Measurements from ENCODE around the gene ZNF688.

ZNF688 gene

GRCh38 chr16:30585400-30586191, 14.1 kb upstream of the ZNF688 start, which contains the start of gene ZNF785:
ZNF785 (minus strand) TSS chr16:30585697; CDS start chr16:30585611, 86 bp downstream.
- peak; percentile 88 for DNase-seq (ENCODE audit: low read depth)

- no peak for DNase-seq (ENCODE audit: low read depth)
Observed at GRCh38 chr16:30585022-30585399, 13.5 kb upstream of the ZNF688 start.

- DNase-seq (ENCODE audit: low read depth) = no peak
Observed at GRCh38 chr16:30582611-30583340, 11.3 kb upstream of the ZNF688 start.

GRCh38 chr16:30581457-30581856, 9.9 kb upstream of the ZNF688 start:
- DNase-seq (ENCODE audit: low read depth) = no peak

GRCh38 chr16:30574678-30575077, 3.2 kb upstream of the ZNF688 start:
- DNase-seq (ENCODE audit: low read depth) = no peak

DNA sequence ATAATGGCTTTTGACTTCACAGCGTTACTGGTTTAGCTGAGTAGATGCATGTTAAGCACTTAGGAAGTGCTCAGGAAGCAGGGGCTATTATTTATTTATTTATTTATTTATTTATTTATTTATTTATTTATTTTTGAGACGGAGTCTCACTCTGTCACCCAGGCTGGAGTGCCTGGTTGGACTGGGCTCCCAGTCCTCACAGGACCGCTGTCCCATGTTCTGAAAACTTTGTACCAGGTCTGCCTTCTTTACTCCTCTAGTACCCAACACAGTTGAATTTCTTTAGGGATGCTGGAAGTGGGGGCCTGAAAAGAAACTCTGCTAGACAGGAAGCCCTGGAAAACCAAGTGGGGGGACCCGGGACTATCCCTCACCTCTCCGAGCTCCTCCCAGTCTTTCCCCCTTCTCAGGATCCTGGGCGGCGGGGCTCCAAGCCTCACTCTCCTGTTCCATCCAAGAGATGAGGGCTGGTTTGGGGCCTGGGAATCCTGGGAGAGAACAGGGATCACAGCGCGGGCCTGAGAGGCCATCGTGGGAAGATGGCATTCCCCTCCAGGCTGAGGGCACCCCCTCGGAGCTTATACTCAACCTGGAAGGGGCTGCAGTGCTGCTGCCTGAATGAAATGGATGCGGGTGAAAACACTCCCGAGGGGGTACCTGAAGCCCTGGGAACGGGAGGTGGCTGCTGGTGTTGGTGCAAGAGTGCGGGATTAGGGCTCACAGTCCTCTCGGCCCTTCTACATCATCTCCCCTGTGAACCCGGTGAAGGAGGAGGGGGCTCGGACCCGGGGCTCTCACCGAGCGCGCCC, 674 bp downstream of the ZNF688 start:
- no peak for DNase-seq (ENCODE audit: low read depth)

GRCh38 chr16:30569746-30570635, 1.5 kb downstream of the ZNF688 start:
- DNase-seq (ENCODE audit: low read depth) = no peak

- DNase-seq (ENCODE audit: low read depth) = no peak
Observed at GRCh38 chr16:30569281-30569680, 2.2 kb downstream of the ZNF688 start.

GRCh38 chr16:30567991-30568638, 3.4 kb downstream of the ZNF688 start:
- peak; percentile 42 for DNase-seq (ENCODE audit: low read depth)

- DNase-seq (ENCODE audit: low read depth) = peak; percentile 70
Observed at GRCh38 chr16:30567160-30567990, 4.1 kb downstream of the ZNF688 start.

DNA sequence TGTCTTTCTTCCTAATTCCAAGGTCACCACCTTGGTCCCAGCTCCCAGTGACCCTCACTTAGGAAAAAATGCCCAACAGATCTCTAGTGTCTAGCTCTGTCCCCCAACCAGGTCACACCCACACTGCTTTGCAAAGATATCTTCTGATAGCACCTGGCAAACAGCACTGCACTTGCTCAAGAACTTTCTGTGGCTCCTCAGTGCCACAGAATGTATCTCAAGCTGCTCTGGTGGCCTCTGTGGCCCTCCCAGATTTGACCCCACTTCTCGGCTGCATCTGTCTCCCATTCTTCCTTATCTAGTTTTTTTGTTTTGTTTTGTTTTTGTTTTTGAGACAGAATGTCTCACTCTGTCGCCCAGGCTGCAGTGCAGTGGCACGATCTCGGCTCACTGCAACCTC, 5.0 kb downstream of the ZNF688 start:
- DNase-seq (ENCODE audit: low read depth) = no peak

- DNase-seq (ENCODE audit: low read depth) = no peak
Observed at GRCh38 chr16:30565984-30566383, 5.5 kb downstream of the ZNF688 start.

DNA sequence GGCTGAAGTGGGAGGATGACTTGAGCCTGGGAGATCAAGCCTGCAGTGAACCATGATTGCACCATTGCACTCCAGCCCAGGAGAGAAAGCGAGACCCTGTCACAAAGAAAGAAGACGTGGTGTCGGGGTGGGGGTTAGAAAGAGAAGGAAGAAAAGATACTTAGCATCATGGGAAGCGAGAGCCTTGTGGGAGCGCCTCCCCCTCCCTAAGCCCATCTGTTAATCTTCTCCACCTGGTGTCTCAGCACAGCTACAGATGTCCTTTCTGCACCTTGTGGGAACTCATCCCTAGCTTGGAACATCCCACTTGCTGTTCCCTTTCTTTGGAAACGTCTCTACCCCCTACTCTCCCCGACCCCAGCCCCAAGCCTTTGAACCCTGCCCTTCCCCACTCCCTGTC, 6.0 kb downstream of the ZNF688 start:
- DNase-seq (ENCODE audit: low read depth) = no peak

GRCh38 chr16:30562021-30562420, 9.5 kb downstream of the ZNF688 start:
- DNase-seq (ENCODE audit: low read depth) = no peak

- no peak for DNase-seq (ENCODE audit: low read depth)
Observed at GRCh38 chr16:30561089-30561816, 10.3 kb downstream of the ZNF688 start.

DNA sequence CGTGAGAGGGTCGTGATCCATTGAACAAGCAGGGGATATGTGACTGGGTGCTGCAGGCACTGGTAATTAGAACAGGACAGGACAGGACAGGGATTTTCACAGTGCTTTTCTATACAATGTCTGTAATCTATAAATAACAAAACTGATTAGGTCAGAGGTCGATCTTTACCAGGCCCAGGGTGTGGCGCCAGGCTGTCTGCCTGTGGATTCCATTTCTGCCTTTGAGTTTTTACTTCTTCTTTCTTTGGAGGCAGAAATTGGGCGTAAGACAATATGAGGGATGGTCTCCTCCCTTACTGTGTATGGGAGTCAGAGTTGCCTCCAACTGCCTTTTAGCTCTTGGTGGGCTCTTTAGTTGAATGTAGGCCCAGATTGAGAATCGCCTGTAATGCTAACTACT, 11.8 kb downstream of the ZNF688 start:
- DNase-seq (ENCODE audit: low read depth) = no peak

GRCh38 chr16:30558789-30559377, 12.6 kb downstream of the ZNF688 start:
- no peak for DNase-seq (ENCODE audit: low read depth)

GRCh38 chr16:30557957-30558788, 13.3 kb downstream of the ZNF688 start, which contains the start of gene ZNF764:
ZNF764 (minus strand) TSS chr16:30558374; CDS start chr16:30558182, 192 bp downstream.
- peak; percentile 97 for DNase-seq (ENCODE audit: low read depth)
